ENCODE measurements around the gene ARL6IP4.

- TF ChIP-seq SPI1 (IDR thresholded peaks at IDR 0.05; ENCODE audit: low read depth, low read length) (no peak), POLR2A (IDR thresholded peaks at IDR 0.05; ENCODE audit: low read depth, low read length) (no peak), PAX5 (IDR thresholded peaks at IDR 0.05; ENCODE audit: insufficient read depth, low read length, severe bottlenecking) (no peak), POLR2AphosphoS5 (IDR thresholded peaks at IDR 0.05; ENCODE audit: low read depth, low read length) (no peak)
Measured at GRCh38 chr12:122976648-122976975, 3.9 kb upstream of the ARL6IP4 start.

All from GM12891 (cell line).